GM19324 (cell line): ENCODE results near the gene TBRG1.
A peak's percentile ranks its signal among the peaks of the same experiment; 100 is the strongest.
"Not testable (repeated sequence)": the region's sequence is repeated elsewhere in the genome, so short reads cannot be mapped to it uniquely, and the experiment has no call there.

Source experiments
- ATAC-seq: cut with Tn5 transposase; IDR thresholded peaks from one replicate; pipeline ENCODE4 v1.9.1; 2021; ENCODE audit warnings: mild to moderate bottlenecking, moderate library complexity; ENCODE audit not compliant: unreplicated experiment, low FRiP score

Gene TBRG1

GRCh38 chr11:124622531-124623451, at the start of gene TBRG1:
TSS of gene TBRG1 (plus strand) at chr11:124622864. CDS start at chr11:124623084, 220 bp downstream.
- ATAC-seq = peak; percentile 98

DNA sequence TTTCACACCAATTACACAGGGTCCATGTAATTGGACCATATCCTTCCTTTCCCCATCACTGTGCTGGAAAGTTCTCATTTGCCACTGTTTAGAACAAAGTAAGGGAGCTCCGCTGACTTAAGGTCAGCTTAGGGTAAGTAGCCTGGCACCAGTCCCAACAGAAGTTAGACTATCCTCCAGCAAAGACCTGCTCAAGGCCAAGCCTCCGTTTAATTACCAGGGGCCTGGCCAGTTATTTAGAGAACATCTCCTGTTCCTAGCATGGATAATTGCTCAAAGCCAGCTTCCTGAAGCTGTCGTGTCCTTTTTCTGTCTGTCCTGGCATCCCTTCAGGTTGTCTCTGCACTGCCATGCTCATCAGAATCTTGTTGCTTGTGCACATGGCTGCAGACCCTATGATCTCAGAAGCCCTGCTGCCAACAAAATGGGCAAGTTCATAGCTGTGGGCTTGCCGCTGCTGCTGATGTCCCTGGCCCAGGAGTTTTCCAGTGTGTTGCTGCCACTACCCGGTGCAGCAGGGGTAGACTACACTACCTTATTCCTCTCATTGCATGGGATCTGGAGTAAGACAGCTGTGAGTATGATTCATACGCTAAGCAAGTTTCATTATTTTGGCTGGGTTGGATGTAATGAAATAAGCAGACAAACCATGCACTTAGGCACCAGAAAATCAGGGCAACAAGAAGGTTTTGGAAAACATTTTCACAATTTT, 44.8 kb upstream of the TBRG1 start:
- ATAC-seq = no peak

DNA sequence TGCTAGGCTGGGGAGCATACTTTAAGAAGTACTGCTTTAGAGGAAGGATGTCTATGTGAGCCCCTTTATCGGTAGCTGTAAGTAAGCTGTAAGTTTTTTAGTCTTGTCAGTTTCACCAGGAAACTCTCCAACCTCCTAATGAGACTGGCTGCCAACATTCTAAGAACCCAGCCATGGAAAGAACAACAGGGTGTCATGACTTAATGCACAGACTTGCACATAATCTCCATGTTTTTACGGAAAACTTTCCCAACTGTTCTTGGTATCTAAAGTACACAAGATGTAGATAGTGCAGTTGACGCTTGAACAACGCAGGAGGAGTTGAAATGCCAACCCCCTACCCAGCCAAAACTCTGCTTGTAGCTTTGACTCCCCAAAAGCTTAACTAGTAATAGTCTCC, 43.9 kb upstream of the TBRG1 start:
- no peak for ATAC-seq

- no peak for ATAC-seq
Measured at GRCh38 chr11:124581817-124582216, 40.8 kb upstream of the TBRG1 start.

- ATAC-seq = no peak
Measured at GRCh38 chr11:124582565-124582964, 40.1 kb upstream of the TBRG1 start.

DNA sequence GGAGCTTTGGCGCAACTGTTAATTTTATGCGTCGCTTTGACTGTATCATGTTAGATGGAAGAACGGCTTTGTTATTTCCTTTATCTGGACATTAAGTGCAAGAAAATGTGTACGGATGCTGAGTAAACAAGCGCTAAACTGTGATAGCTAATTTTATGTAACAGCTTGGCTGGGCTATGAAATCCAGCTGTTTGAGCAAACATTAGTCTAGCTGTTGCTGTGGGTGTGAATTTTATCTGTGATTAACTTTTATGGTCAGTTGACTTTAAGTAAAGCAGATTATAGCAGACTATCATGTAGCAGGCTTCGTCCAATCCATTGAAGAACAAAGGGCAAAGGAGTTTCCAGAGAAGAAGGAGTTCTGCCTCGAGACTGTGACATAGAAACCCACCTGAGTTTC, 38.9 kb upstream of the TBRG1 start:
- ATAC-seq = no peak

- no peak for ATAC-seq
Measured at GRCh38 chr11:124584681-124585372, 37.8 kb upstream of the TBRG1 start.

GRCh38 chr11:124586238-124586860, 36.3 kb upstream of the TBRG1 start:
- no peak for ATAC-seq

GRCh38 chr11:124591430-124591829, 31.2 kb upstream of the TBRG1 start:
- no peak for ATAC-seq

- ATAC-seq = no peak
Measured at GRCh38 chr11:124592627-124593026, 30.0 kb upstream of the TBRG1 start.

DNA sequence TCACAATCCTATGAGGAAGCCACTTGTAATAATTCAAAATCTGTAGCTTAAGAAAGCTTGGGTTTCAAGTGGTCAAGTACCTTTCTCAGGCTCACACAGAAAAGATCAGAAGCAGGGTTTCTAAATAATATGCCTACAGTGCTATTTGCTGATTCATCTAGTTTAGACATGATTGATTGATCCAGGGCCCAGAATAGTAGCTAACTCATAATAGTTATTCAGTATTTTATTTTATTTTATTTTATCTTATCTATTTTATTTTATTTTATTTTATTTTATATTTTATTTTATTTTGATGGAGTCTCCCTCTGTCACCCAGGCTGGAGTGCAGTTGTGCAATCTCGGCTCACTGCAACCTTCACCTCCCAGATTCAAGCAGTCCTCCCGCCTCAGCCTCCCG, 27.4 kb upstream of the TBRG1 start:
- no peak for ATAC-seq

DNA sequence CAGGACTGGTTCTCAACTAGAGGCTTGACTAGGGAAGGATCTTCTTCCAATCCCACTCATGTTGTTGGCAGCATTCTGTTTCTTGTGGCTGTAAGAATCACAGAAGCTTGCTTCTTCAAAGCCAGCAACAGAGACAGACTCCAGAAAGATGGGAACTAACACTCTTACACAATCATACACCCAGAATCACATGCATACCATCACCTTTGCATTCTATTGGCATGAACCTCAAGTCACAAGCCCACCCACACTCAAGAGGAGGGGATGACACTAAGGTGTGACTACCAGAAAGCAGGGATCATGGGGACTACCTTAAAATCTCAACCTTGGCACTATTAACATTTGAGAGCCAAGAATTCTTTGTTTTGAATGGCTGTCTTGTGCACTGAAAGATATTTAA, 25.0 kb upstream of the TBRG1 start:
- ATAC-seq = no peak

- no peak for ATAC-seq
Measured at GRCh38 chr11:124600621-124601320, 21.9 kb upstream of the TBRG1 start.

DNA sequence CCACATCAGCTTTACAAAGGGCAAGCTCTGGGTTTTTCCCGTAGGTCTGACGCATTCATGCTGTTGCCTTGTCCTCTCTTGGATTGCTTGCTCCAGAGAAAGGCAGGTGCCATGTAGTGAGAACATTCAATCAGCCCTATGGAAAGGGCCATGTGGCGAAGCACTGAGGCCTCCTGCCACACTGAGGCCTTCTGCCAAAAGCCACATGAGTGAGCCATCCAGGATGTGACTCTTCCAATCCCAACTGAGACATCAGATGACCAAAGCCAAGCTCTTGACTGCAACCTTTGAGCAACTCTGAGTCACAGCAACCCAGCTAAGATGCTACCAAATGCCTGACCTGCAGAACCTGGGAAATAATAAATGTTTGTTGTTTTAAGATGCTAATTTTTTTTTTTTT, 20.5 kb upstream of the TBRG1 start:
- no peak for ATAC-seq

- ATAC-seq = not testable (repeated sequence)
Measured at GRCh38 chr11:124602723-124603122, 19.9 kb upstream of the TBRG1 start.

DNA sequence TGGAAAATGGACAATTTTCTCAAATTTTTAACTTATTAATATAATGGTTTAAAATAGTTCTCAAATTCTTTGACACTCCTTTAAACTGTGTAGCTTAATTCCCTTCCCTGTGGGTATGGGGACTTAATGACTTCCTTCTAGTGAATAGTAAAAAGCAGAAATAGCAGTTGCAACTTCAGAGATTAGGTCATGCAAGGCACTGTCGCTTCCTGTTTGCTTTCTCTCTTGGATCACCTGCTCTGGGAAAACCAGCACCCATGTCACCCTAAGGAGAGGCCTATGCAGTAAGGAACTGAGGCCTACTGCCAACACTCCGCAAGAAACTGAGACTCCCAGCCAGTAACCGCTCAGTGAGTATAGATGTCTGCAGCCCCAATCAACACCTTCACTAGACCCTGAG, 16.9 kb upstream of the TBRG1 start:
- no peak for ATAC-seq

DNA sequence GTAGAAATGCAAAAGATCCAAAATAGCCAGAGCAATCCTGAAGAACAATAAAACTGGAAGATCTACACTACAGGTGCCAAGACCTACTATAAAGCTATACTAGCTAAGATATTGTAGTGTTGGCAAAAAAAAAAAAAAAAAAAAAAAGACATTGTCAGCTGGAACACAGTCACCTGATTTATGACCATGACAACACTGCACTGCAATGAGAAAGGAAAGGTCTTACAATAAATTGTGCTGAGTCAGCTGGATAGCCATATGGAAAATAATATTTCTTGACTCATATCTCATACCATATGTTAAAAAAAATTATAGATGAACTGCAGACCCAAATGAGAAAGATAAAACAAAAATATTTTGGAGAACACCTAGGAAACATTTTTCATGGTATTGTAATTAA, 14.5 kb upstream of the TBRG1 start:
- ATAC-seq = no peak

- ATAC-seq = no peak
Measured at GRCh38 chr11:124610295-124610694, 12.4 kb upstream of the TBRG1 start.

DNA sequence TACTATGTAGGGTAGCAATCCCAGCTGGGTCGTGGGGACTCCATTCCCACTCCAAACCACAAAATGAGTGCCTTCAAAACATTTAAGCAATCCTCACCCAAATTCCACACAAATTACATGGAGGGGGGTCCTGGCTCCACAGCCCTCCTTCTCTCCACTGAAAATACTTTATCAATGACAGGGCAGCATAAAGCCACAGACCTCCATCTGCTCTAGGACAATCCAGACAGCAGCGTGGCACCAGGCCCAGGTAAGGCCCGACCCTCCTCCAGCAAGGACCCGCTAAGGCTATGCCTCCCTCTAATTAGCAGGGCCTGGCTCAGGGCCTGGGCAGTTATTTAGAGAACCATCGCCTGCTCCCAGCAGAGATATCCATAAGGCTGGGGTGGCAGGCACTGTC, 11.6 kb upstream of the TBRG1 start, which contains the start of gene PANX3:
TSS of gene PANX3 (plus strand) at position 365 of the 400 bp plus-strand sequence. CDS start 129 bp downstream, outside the sequence.
- no peak for ATAC-seq

DNA sequence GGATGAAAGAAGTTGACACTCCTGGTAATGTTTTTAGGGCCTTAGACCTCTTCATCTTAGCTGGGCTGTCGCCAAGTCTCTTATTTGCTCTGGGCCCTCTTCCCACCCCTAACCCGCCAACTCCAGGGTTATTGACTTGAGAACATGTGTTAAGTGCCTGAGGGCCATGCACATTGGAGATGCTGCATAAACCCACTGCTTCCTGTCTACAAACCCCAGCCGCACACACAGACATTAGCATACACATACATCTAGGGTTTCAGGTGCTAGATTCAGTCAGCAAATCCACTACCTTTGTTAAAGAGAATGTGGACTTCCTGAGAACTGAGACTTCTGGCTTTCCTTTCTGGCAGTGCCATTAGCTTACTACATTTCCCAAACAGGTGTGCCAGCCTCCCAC, 10.6 kb upstream of the TBRG1 start:
- no peak for ATAC-seq
